ENCODE results near the gene UBTF.

The UBTF gene

GRCh38 chr17:44204441-44204882 is 15.0 kb downstream of the UBTF start:
- TF ChIP-seq TAF1 (IDR thresholded peaks at IDR 0.05; ENCODE audit: low read depth) (no peak), USF1 (IDR thresholded peaks at IDR 0.05) (no peak), YY1 (IDR thresholded peaks at IDR 0.05; ENCODE audit: low read depth) (no peak), ZBTB7A (IDR thresholded peaks at IDR 0.05; ENCODE audit: low read depth) (no peak), CREB1 (IDR thresholded peaks at IDR 0.05; ENCODE audit: low read depth) (no peak), NFIC (IDR thresholded peaks at IDR 0.05) (no peak), RAD21 (IDR thresholded peaks at IDR 0.05; ENCODE audit: low read depth) (no peak), EGR1 (IDR thresholded peaks at IDR 0.05) (no peak), FOXM1 (IDR thresholded peaks at IDR 0.05; ENCODE audit: borderline replicate concordance, low read depth) (no peak), MAX (IDR thresholded peaks at IDR 0.05) (no peak), TEAD4 (IDR thresholded peaks at IDR 0.05) (no peak), EP300 (IDR thresholded peaks at IDR 0.05; ENCODE audit: borderline replicate concordance) (no peak), TCF12 (IDR thresholded peaks at IDR 0.05; ENCODE audit: low read depth) (no peak), CEBPB (IDR thresholded peaks at IDR 0.05) (no peak), REST (IDR thresholded peaks at IDR 0.05; ENCODE audit: low read depth) (no peak)

GRCh38 chr17:44203731-44204440 is 15.6 kb downstream of the UBTF start:
- peak; percentile 95 for TF ChIP-seq CEBPB (IDR thresholded peaks at IDR 0.05)
- 0 out of 2 replicates have a peak, but pooled peaks have one; percentile 28 for TF ChIP-seq YY1 (IDR thresholded peaks at IDR 0.05; ENCODE audit: low read depth)
- no peak for TF ChIP-seq TAF1 (IDR thresholded peaks at IDR 0.05; ENCODE audit: low read depth)
- no peak for TF ChIP-seq MAX (IDR thresholded peaks at IDR 0.05)
- peak; percentile 72 for TF ChIP-seq RAD21 (IDR thresholded peaks at IDR 0.05; ENCODE audit: low read depth)

- TF ChIP-seq USF1 (IDR thresholded peaks at IDR 0.05) (no peak), EGR1 (IDR thresholded peaks at IDR 0.05) (no peak), NFIC (IDR thresholded peaks at IDR 0.05) (no peak), CEBPB (IDR thresholded peaks at IDR 0.05) (no peak), TCF12 (IDR thresholded peaks at IDR 0.05; ENCODE audit: low read depth) (no peak)
Observed at GRCh38 chr17:44202756-44203155, 16.7 kb downstream of the UBTF start.

GRCh38 chr17:44200478-44201155 is 18.9 kb downstream of the UBTF start:
- TF ChIP-seq YY1 (IDR thresholded peaks at IDR 0.05; ENCODE audit: low read depth), result no peak
- no peak for TF ChIP-seq MAX (IDR thresholded peaks at IDR 0.05)
- no peak for TF ChIP-seq CEBPB (IDR thresholded peaks at IDR 0.05)
- peak; percentile 1; the same call in 1 of the 2 replicates for TF ChIP-seq TAF1 (IDR thresholded peaks at IDR 0.05; ENCODE audit: low read depth)
- TF ChIP-seq EP300 (IDR thresholded peaks at IDR 0.05; ENCODE audit: borderline replicate concordance), result no peak
- no peak for TF ChIP-seq EGR1 (IDR thresholded peaks at IDR 0.05)
- TF ChIP-seq TEAD4 (IDR thresholded peaks at IDR 0.05), result no peak
- peak; percentile 82 for TF ChIP-seq ZBTB7A (IDR thresholded peaks at IDR 0.05; ENCODE audit: low read depth)
- no peak; the same call in 1 of the 2 replicates for TF ChIP-seq TCF12 (IDR thresholded peaks at IDR 0.05; ENCODE audit: low read depth)

GRCh38 chr17:44199553-44200477 is 19.7 kb downstream of the UBTF start, which contains the start of gene ATXN7L3:
Gene ATXN7L3, minus strand, starts transcription at chr17:44199884. Its CDS starts 1,814 bp downstream, at chr17:44198070.
- TF ChIP-seq EP300 (IDR thresholded peaks at IDR 0.05; ENCODE audit: borderline replicate concordance), result 0 out of 2 replicates have a peak, but pooled peaks have one; percentile 16
- TF ChIP-seq TCF12 (IDR thresholded peaks at IDR 0.05; ENCODE audit: low read depth), result no peak; the same call in 1 of the 2 replicates
- TF ChIP-seq TAF1 (IDR thresholded peaks at IDR 0.05; ENCODE audit: low read depth), result peak; percentile 57
- TF ChIP-seq NFIC (IDR thresholded peaks at IDR 0.05), result 0 out of 2 replicates have a peak, but pooled peaks have one; percentile 7
- no peak for TF ChIP-seq RAD21 (IDR thresholded peaks at IDR 0.05; ENCODE audit: low read depth)
- TF ChIP-seq CREB1 (IDR thresholded peaks at IDR 0.05; ENCODE audit: low read depth), result peak; percentile 75
- TF ChIP-seq TEAD4 (IDR thresholded peaks at IDR 0.05), result no peak
- TF ChIP-seq MAX (IDR thresholded peaks at IDR 0.05), result peak; percentile 81

Data from Ishikawa (cell line).